Endodermal cell (in vitro differentiated cells): ENCODE results near the gene DNAH1. TPM values are rescaled to one million over a fixed set of nuclear protein-coding genes. Genes with fewer than 3 reads are reported as not detected.

Experiments used
- DNase-seq: peaks from one replicate; pipeline ENCODE4 v3.0.0-alpha.2; 2017
- H3K27ac ChIP-seq: 2 replicates; pipeline ENCODE4 v1.5.1; 2013; ENCODE audit warnings: mild to moderate bottlenecking, low read depth, low read length, moderate library complexity
- H3K27me3 ChIP-seq: 2 replicates; pipeline ENCODE4 v1.6.1; 2013; ENCODE audit warnings: mild to moderate bottlenecking, low read length, moderate library complexity; ENCODE audit not compliant: insufficient read depth, control insufficient read depth, poor library complexity, severe bottlenecking
- H3K36me3 ChIP-seq: 2 replicates; pipeline ENCODE4 v1.7.0; 2013; ENCODE audit warnings: mild to moderate bottlenecking, low read length, moderate library complexity; ENCODE audit not compliant: control insufficient read depth, insufficient read depth
- H3K4me1 ChIP-seq: one replicate; pipeline ENCODE4 v1.7.0; 2013; ENCODE audit warnings: low read length; ENCODE audit not compliant: control insufficient read depth, insufficient read depth
- H3K4me3 ChIP-seq: 2 replicates; pipeline ENCODE4 v1.5.1; 2013; ENCODE audit warnings: mild to moderate bottlenecking, low read length, moderate library complexity
- H3K9ac ChIP-seq: 2 replicates; pipeline ENCODE4 v1.6.1; 2013; ENCODE audit warnings: mild to moderate bottlenecking, low read length, moderate library complexity; ENCODE audit not compliant: poor library complexity, severe bottlenecking; ENCODE audit errors: extremely low read depth
- H3K9me3 ChIP-seq: 2 replicates; pipeline ENCODE4 v1.6.1; 2013; ENCODE audit warnings: mild to moderate bottlenecking, low read length, moderate library complexity; ENCODE audit not compliant: control insufficient read depth
- H3K27ac Mint-ChIP-seq: 2 replicates; pipeline ENCODE4 v1.8.0; 2020; ENCODE audit warnings: mixed read lengths
- H3K27me3 Mint-ChIP-seq: 2 replicates; pipeline ENCODE4 v1.8.0; 2021; ENCODE audit warnings: mild to moderate bottlenecking, mixed read lengths; ENCODE audit not compliant: insufficient read depth
- H3K36me3 Mint-ChIP-seq: 2 replicates; pipeline ENCODE4 v1.8.0; 2020; ENCODE audit warnings: low read depth, mixed read lengths
- H3K4me1 Mint-ChIP-seq: 2 replicates; pipeline ENCODE4 v1.8.0; 2020; ENCODE audit warnings: mixed read lengths
- H3K4me3 Mint-ChIP-seq: 2 replicates; pipeline ENCODE4 v1.8.0; 2020; ENCODE audit warnings: mild to moderate bottlenecking, moderate library complexity, mixed read lengths
- H3K9me3 Mint-ChIP-seq: 2 replicates; pipeline ENCODE4 v1.8.0; 2020; ENCODE audit warnings: mild to moderate bottlenecking, mixed read lengths
- CTCF ChIP-seq: fragments of 200-600 bp; sonication (generic); conservative IDR thresholded peaks from 2 replicates; pipeline ENCODE4 v1.5.0; 2021; ENCODE audit warnings: antibody characterized with exemption, mild to moderate bottlenecking
- WGBS, 2 experiments: methylation state at CpG; one replicate each; pipeline versions ENCODE4 v1.1.5 to v1.1.7; 2013; ENCODE audit warnings: missing lambda C conversion rate in 2 of 2, mixed read lengths in 1 of 2; ENCODE audit not compliant: insufficient coverage in 1 of 2, insufficient read length in 1 of 2; 5-methylcytosine and 5-hydroxymethylcytosine counted together
- total RNA-seq, 2 donors: library from RNA; stranded (reverse); fragmentation: NEBNext Ultra II Directional in 1 of 2; extraction: Animal tissue kit (Norgen Biotek cat#: 25700) in 1 of 2; gene quantifications; 2 replicates in 1 of 2; 3 replicates in 1 of 2; pipeline ENCODE4 v1.2.1, GENCODE V29; 2021

Gene DNAH1
- total RNA-seq, 2 donors from 2014 or later = 4.9 to 5.5 TPM

DNA sequence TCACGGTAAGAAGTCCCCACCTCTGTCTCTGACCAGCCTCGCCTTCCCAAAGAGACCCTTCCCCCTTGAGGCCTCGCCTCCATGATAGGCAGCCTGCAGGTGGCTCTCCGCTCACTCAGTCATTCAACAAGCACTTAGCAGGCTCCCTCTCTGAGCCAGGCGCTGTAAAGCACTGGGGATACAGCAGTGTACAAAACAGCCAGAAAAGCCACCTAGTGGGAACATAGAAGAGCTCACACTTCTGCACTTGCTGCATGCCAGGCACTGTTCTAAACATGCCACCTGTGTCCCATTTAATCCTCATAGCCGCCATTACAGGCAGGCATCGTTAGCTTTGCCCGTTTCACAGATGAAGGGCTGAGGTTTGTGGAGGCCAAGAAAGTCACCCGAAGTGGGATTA lies 72.8 kb downstream of the DNAH1 start:
- Histone ChIP-seq H3K36me3 (no peaks in the 10 kb centered on the region), H3K9me3 (no peaks in the 10 kb centered on the region), H3K27ac (no peak overlapping the region), H3K9ac (no peak overlapping the region), H3K4me1 (no peaks in the 10 kb centered on the region), H3K27me3 (no peaks in the 10 kb centered on the region), H3K4me3 (no peak overlapping the region)
- no peaks in the 10 kb centered on the region for H3K9me3 Mint-ChIP-seq
- no peak overlapping the region for H3K27ac Mint-ChIP-seq
- WGBS, 2 experiments = 93 to 94% methylated on average over 9 of the region's 9 CpGs
- H3K4me1 Mint-ChIP-seq = peaks cover 3% of the 10 kb centered on the region
- no peak for DNase-seq
- H3K4me3 Mint-ChIP-seq = no peak overlapping the region
- no peaks in the 10 kb centered on the region for H3K36me3 Mint-ChIP-seq
- TF ChIP-seq CTCF = no peak
- peaks cover 9% of the 10 kb centered on the region for H3K27me3 Mint-ChIP-seq

DNA sequence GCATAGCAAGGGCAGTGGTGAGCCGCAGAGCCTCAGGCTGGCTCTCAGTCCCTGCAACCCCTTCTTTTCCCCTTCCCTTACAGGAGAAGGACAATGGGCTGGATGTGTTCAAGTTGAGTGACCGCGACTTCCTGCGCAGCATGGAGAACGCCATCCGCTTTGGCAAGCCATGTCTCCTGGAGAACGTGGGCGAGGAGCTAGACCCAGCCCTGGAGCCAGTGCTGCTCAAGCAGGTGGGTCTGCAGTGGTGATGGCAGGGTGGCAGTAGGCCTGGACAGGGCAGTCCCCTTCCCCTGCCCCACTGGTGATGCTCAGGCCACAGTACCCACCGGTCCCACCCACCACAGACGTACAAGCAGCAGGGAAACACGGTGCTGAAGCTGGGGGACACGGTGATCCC lies 75.0 kb downstream of the DNAH1 start:
- no peaks in the 10 kb centered on the region for H3K36me3 Mint-ChIP-seq
- H3K36me3 ChIP-seq = no peaks in the 10 kb centered on the region
- 94 to 98% methylated on average over 7 to 12 of the region's 12 CpGs for WGBS, 2 experiments
- no peak for TF ChIP-seq CTCF
- H3K27me3 ChIP-seq = no peaks in the 10 kb centered on the region
- no peak overlapping the region for H3K9ac ChIP-seq
- no peak overlapping the region for H3K27ac ChIP-seq
- H3K4me3 ChIP-seq = no peak overlapping the region
- H3K4me1 Mint-ChIP-seq = no peaks in the 10 kb centered on the region
- DNase-seq = no peak
- H3K9me3 Mint-ChIP-seq = no peaks in the 10 kb centered on the region
- H3K27ac Mint-ChIP-seq = no peak overlapping the region
- H3K4me1 ChIP-seq = no peaks in the 10 kb centered on the region
- H3K4me3 Mint-ChIP-seq = no peak overlapping the region
- peaks cover 10% of the 10 kb centered on the region for H3K27me3 Mint-ChIP-seq
- no peaks in the 10 kb centered on the region for H3K9me3 ChIP-seq

DNA sequence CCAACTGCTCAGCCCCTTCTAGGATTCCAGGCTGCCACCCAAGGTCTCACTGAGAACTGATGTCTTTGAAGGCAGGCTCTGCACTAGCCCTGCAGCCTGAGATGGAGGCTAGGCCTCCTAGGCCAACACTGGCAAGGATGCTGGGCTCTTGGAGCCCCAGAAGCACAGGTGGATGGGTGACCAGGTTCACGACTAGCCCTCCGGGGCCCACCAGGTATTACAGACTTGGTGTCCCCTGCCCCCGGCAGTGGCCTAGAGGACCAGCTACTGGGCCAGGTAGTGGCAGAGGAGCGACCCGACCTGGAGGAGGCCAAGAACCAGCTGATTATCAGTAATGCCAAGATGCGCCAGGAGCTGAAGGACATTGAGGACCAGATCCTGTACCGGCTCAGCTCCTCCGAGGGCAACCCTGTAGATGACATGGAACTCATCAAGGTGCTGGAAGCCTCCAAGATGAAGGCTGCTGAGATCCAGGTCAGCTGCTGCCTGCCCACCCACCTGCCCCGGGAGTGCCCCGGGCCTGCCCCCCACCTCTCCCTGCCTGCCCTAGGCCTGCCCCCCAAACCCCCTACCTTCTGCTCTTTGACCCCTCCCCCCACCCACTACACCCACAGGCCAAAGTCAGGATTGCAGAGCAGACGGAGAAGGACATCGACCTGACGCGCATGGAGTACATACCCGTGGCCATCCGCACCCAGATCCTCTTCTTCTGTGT lies 76.3 kb downstream of the DNAH1 start:
- WGBS, 2 experiments = 90 to 94% methylated on average over 14 to 16 of the region's 16 CpGs
- no peaks in the 10 kb centered on the region for H3K4me1 Mint-ChIP-seq
- H3K27ac Mint-ChIP-seq = no peak overlapping the region
- Histone ChIP-seq H3K9me3 (no peaks in the 10 kb centered on the region), H3K27me3 (no peaks in the 10 kb centered on the region), H3K9ac (no peak overlapping the region), H3K36me3 (no peaks in the 10 kb centered on the region), H3K4me1 (no peaks in the 10 kb centered on the region), H3K27ac (no peak overlapping the region), H3K4me3 (no peak overlapping the region)
- peaks cover 12% of the 10 kb centered on the region for H3K27me3 Mint-ChIP-seq
- TF ChIP-seq CTCF = no peak
- no peaks in the 10 kb centered on the region for H3K9me3 Mint-ChIP-seq
- no peaks in the 10 kb centered on the region for H3K36me3 Mint-ChIP-seq
- no peak overlapping the region for H3K4me3 Mint-ChIP-seq
- no peak for DNase-seq
